GM12875 (cell line): ENCODE data around the gene ATG101.
A peak's percentile ranks its signal among the peaks of the same experiment; 100 is the strongest.

Experiments used
- H3K4me3 ChIP-seq: one replicate; pipeline ENCODE4 v1.5.1; 2011; ENCODE audit warnings: low read depth, low read length, control low read depth
- CTCF ChIP-seq: IDR thresholded peaks from 2 replicates; pipeline ENCODE4 v1.5.1; 2011; ENCODE audit warnings: low read depth, mild to moderate bottlenecking, control low read depth, inconsistent platforms, low read length, moderate library complexity, borderline replicate concordance; ENCODE audit not compliant: insufficient read depth

The ATG101 gene

GRCh38 chr12:52049688-52050087 lies 20.1 kb upstream of the ATG101 start:
- no peak for TF ChIP-seq CTCF
- H3K4me3 ChIP-seq: no peak overlapping the region

- H3K4me3 ChIP-seq: peak overlapping the region; percentile 79
- TF ChIP-seq CTCF: no peak
Measured at GRCh38 chr12:52050116-52050757, 19.5 kb upstream of the ATG101 start.

GRCh38 chr12:52050758-52051541 lies 18.8 kb upstream of the ATG101 start, which contains the start of gene NR4A1:
Gene NR4A1, plus strand, starts transcription at chr12:52051442. Its CDS starts 2,887 bp downstream, at chr12:52054329.
- H3K4me3 ChIP-seq: peak within 1 kb of the TSS; percentile 79
- 0 out of 2 replicates have a peak, but pooled peaks have one; percentile 16 for TF ChIP-seq CTCF

- no peak overlapping the region for H3K4me3 ChIP-seq
Measured at GRCh38 chr12:52052468-52053186, 17.2 kb upstream of the ATG101 start.

GRCh38 chr12:52053536-52054209 lies 16.1 kb upstream of the ATG101 start:
- H3K4me3 ChIP-seq: no peak overlapping the region
- no peak for TF ChIP-seq CTCF

More at GRCh38 chr12:52052468-52053186, 17.2 kb upstream of the ATG101 start:
- no peak for TF ChIP-seq CTCF

- no peak overlapping the region for H3K4me3 ChIP-seq
- no peak for TF ChIP-seq CTCF
Measured at GRCh38 chr12:52054231-52054832, 15.4 kb upstream of the ATG101 start.
